Colonic mucosa (tissue), 4 donors: Measurements from ENCODE around the gene CHST6. TPM values are rescaled to one million over a fixed set of nuclear protein-coding genes. Genes with fewer than 3 reads are reported as not detected.
"Not testable (repeated sequence)": the region's sequence is repeated elsewhere in the genome, so short reads cannot be mapped to it uniquely, and the experiment has no call there.

Experiments used
- DNase-seq: peaks from one replicate; pipeline ENCODE4 v3.0.0-alpha.2; 2020
- H3K27ac ChIP-seq: fragments of 200-600 bp; one replicate; pipeline ENCODE4 v1.8.0; 2021
- H3K27me3 ChIP-seq: fragments of 200-600 bp; one replicate; pipeline ENCODE4 v1.8.0; 2021
- H3K36me3 ChIP-seq: fragments of 200-600 bp; one replicate; pipeline ENCODE4 v1.8.0; 2021
- H3K4me1 ChIP-seq: fragments of 200-600 bp; one replicate; pipeline ENCODE4 v1.8.0; 2021; ENCODE audit warnings: mild to moderate bottlenecking
- H3K4me3 ChIP-seq: fragments of 200-600 bp; one replicate; pipeline ENCODE4 v1.8.0; 2021
- H3K9ac ChIP-seq, 2 donors: one replicate each; pipeline ENCODE4 v1.7.0; 2013; ENCODE audit warnings: control low read depth in 2 of 2, low read depth in 2 of 2, low read length in 2 of 2
- H3K9me3 ChIP-seq: fragments of 200-600 bp; one replicate; pipeline ENCODE4 v1.8.0; 2021
- intact Hi-C: fragments of 100-400 bp; cut with DNase I; formaldehyde crosslinking; loops from one replicate; pipeline ENCODE4 v1.14.1; 2022
- total RNA-seq, 2 donors: library from RNA; stranded (reverse); fragmentation: NEBNext Ultra II Directional in 1 of 2; extraction: Animal tissue kit (Norgen Biotek cat#: 25700) in 1 of 2; gene quantifications; one replicate each; pipeline ENCODE4 v1.2.1, GENCODE V29; 2021
- TF ChIP-seq, protein P1 (sequence below): fragments of 200-600 bp; IDR thresholded peaks from one replicate; pipeline ENCODE4 v1.8.0; 2022; ENCODE audit warnings: antibody characterized with exemption, mild to moderate bottlenecking
- donor health status: healthy.
- donor health status: DM: no; HTN: no; CAD: no.
- donor health status: DM: no; HTN: no; CAD: no.

Gene CHST6
- total RNA-seq, 2 donors from 2014 or later = 2.7 to 5.6 TPM

DNA sequence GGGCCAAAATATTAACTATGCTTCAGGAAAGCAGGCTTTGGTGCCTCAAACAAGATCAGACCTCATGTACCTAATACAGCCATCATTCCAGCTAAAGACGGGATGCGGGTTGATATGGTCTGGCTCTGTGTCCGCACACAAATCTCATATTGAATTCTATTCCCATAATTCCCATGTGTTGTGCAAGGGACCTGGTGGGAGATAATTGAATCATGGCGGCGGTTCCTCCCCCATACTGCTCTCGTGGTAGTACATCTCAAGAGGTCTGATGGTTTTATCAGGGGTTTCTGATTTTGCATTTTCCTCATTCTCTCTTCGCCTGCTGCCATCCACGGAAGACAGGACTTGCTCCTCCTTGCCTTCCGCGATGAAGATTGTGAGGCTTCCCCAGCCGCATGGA lies 19.1 kb upstream of the CHST6 start:
- Histone ChIP-seq H3K9me3 (no peaks in the 10 kb centered on the region), H3K9ac (no peak overlapping the region), H3K4me3 (no peak overlapping the region), H3K4me1 (peaks cover 3% of the 10 kb centered on the region), H3K27ac (no peak overlapping the region), H3K36me3 (no peaks in the 10 kb centered on the region), H3K27me3 (no peaks in the 10 kb centered on the region)
- intact Hi-C loops = no loop called here
- TF ChIP-seq, protein P1, sequence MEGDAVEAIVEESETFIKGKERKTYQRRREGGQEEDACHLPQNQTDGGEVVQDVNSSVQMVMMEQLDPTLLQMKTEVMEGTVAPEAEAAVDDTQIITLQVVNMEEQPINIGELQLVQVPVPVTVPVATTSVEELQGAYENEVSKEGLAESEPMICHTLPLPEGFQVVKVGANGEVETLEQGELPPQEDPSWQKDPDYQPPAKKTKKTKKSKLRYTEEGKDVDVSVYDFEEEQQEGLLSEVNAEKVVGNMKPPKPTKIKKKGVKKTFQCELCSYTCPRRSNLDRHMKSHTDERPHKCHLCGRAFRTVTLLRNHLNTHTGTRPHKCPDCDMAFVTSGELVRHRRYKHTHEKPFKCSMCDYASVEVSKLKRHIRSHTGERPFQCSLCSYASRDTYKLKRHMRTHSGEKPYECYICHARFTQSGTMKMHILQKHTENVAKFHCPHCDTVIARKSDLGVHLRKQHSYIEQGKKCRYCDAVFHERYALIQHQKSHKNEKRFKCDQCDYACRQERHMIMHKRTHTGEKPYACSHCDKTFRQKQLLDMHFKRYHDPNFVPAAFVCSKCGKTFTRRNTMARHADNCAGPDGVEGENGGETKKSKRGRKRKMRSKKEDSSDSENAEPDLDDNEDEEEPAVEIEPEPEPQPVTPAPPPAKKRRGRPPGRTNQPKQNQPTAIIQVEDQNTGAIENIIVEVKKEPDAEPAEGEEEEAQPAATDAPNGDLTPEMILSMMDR = no peak
- DNase-seq = no peak

DNA sequence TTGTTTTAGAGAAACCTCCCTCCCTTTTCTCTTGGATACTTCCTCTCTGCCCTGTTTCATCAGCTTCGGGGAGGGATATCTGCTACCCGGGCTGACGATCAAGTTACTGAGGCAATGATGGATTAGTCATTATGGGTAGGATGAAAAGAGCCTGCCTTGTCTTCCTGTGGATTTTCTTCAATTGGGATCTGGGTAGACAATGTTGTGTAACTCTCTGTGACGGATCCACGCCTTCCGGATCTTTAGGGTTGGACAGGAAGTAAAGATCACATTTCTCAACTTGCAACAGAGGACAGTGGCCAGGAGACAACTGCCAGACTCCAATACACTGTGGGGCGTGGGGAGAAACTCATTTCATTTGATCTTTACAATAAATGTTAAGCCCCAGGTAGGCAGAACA lies 11.3 kb upstream of the CHST6 start:
- Histone ChIP-seq H3K27me3 (no peaks in the 10 kb centered on the region), H3K9ac (no peak overlapping the region), H3K9me3 (no peaks in the 10 kb centered on the region), H3K36me3 (no peaks in the 10 kb centered on the region), H3K4me1 (no peaks in the 10 kb centered on the region), H3K27ac (peak overlapping the region; percentile 12), H3K4me3 (no peak overlapping the region)
- TF ChIP-seq, protein P1 = no peak
- intact Hi-C loops = no loop called here
- peak; percentile 42 for DNase-seq

DNA sequence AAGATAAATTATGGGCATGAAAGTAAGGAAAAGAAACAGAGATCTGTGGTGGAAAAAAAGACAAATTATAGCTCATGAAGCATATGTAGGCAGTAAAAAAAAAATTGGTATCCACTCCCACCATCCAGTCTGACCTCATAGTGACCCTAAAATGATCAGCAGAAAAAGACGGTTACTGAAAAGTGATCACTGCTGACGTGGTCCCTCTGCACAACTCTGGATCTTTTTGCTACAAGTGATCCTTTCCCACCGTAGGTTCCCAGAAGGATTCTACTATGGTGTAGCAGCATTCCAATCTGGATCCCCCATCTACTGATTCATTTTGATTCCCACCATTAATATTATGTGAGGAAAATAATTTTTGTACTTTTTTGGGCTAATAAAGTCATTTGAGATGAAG lies 10.9 kb upstream of the CHST6 start:
- H3K36me3 ChIP-seq = no peaks in the 10 kb centered on the region
- TF ChIP-seq, protein P1 = no peak
- no peaks in the 10 kb centered on the region for H3K4me1 ChIP-seq
- H3K27ac ChIP-seq = peak overlapping the region; percentile 12
- no peak for DNase-seq
- no peaks in the 10 kb centered on the region for H3K9me3 ChIP-seq
- no peaks in the 10 kb centered on the region for H3K27me3 ChIP-seq
- intact Hi-C loops = no loop called here
- no peak overlapping the region for H3K4me3 ChIP-seq
- H3K9ac ChIP-seq = no peak overlapping the region

DNA sequence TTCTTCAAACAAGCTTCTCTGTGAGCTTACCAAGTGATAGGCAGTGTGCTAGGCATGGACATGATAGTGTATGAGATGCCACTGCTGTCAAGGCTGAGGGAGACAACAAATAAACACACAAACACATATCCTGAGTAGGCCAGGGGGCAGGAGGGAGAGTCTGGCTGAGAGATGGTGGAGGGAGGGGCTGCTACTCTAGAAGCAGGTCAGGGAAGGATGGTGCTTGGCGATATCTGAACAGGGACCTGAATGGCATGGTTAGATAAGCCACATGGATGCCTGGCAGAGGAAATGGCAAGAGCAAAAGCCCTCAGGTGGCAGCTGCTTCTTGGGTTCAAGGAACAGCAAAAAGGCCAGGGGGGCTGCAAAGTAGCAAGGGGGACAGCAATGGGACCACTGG lies 8.6 kb upstream of the CHST6 start:
- TF ChIP-seq, protein P1 = no peak
- Histone ChIP-seq H3K9ac (no peak overlapping the region), H3K4me1 (no peaks in the 10 kb centered on the region), H3K4me3 (no peak overlapping the region), H3K27ac (no peak overlapping the region), H3K9me3 (no peaks in the 10 kb centered on the region), H3K27me3 (no peaks in the 10 kb centered on the region), H3K36me3 (no peaks in the 10 kb centered on the region)
- intact Hi-C loops = no loop called here
- DNase-seq = no peak

DNA sequence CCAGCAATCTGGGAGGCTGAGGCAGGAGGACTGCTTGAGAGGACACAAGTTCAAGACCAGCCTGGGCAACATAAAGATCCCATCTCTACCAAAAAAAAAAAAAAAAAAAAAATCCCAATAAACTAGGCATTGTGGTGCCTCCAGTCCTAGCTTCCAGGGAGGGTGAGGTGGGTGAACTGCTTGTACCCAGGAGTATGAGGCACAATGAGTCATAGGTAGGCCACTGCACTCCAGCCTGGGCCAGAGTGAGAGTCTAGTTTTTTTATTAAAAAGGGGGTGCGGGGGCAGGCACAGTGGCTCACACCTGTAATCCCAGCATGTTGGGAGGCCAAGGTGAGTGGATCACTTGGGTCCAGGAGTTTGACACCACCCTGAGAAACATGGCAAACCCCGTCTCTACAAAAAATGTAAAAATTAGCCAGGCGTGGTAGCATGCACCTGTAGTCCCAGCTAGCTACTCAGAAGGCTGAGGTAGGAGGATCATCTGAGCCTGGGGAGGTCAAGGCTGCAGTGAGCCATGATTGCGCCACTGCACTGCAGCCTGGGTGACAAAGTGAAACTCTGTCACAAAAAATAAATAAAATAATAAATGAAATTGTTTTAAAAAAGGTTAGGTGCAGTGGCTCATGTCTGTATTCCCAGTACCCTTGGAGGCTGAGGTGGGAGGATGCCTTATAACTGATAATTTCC lies 7.8 kb upstream of the CHST6 start:
- intact Hi-C loops = no loop called here
- no peaks in the 10 kb centered on the region for H3K4me1 ChIP-seq
- no peaks in the 10 kb centered on the region for H3K36me3 ChIP-seq
- H3K9me3 ChIP-seq = no peaks in the 10 kb centered on the region
- H3K9ac ChIP-seq = no peak overlapping the region
- TF ChIP-seq, protein P1 = no peak
- H3K27ac ChIP-seq = no peak overlapping the region
- no peak overlapping the region for H3K4me3 ChIP-seq
- no peaks in the 10 kb centered on the region for H3K27me3 ChIP-seq
- DNase-seq = no peak

DNA sequence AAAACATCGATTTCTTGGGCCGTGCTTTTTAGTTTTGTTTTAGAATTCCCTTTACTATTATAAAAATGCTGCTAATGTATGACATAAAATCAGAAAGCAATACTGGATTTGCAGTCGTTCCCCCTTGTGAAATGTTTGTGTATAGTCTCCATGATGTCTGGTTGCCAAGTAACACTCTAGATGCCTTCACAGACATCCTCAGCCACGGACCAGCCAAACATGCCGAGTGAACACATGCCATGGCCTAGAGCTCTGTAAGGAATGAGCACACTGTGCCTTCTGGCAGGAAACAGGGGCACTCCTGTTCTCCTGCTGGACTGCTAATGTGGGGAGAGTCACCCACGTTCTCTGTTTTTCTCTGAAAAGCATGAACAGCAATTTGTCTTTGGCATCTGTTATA lies 6.6 kb upstream of the CHST6 start:
- H3K9ac ChIP-seq, H3K9me3 ChIP-seq, intact Hi-C loops, H3K27me3 ChIP-seq, H3K27ac ChIP-seq, DNase-seq, H3K4me3 ChIP-seq, H3K36me3 ChIP-seq, H3K4me1 ChIP-seq: not testable (repeated sequence)
